Upper lobe of left lung (tissue), 4 donors: ENCODE results near the gene MACROH2A2.

Experiments used
- POLR2A ChIP-seq, 4 donors: fragments of 450-650 bp; IDR thresholded peaks; one replicate each; pipeline ENCODE4 v1.5.1; 2016 to 2017; ENCODE audit warnings: antibody characterized with exemption in 4 of 4, mild to moderate bottlenecking in 2 of 4
- TF ChIP-seq, protein P1 (sequence below), 6 experiments: fragments of 450-650 bp in 4 of 6; fragments of 200-600 bp in 2 of 6; sonication (generic) in 2 of 6; IDR thresholded peaks; one replicate each; pipeline ENCODE4 v1.5.1; 2016 to 2019; ENCODE audit warnings: antibody characterized with exemption in 6 of 6

DNA sequence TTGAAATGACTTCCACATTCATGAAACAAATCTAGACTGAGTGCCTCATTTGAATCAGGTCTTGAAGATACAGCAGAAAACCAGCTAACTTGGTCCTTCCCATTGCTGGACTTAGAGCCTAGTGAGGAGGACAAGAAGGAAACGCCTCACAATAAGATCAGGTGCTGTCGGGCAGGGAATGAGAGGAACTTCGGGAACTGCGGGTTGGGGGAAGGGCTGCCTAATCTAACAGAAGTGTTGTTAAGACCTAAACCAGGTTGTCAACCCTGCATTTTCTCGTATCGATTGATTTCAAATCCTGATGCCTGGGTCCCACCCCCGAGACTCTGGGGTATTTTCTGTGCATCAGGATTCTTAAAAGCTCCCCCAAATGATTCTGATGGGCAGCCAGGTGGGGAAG is 26.3 kb downstream of the MACROH2A2 start:
- TF ChIP-seq, protein P1, sequence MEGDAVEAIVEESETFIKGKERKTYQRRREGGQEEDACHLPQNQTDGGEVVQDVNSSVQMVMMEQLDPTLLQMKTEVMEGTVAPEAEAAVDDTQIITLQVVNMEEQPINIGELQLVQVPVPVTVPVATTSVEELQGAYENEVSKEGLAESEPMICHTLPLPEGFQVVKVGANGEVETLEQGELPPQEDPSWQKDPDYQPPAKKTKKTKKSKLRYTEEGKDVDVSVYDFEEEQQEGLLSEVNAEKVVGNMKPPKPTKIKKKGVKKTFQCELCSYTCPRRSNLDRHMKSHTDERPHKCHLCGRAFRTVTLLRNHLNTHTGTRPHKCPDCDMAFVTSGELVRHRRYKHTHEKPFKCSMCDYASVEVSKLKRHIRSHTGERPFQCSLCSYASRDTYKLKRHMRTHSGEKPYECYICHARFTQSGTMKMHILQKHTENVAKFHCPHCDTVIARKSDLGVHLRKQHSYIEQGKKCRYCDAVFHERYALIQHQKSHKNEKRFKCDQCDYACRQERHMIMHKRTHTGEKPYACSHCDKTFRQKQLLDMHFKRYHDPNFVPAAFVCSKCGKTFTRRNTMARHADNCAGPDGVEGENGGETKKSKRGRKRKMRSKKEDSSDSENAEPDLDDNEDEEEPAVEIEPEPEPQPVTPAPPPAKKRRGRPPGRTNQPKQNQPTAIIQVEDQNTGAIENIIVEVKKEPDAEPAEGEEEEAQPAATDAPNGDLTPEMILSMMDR (IDR thresholded peaks at IDR 0.05) = no peak
- no peak for TF ChIP-seq POLR2A (IDR thresholded peaks at IDR 0.05)
